Upper lobe of right lung (tissue), 1 donor: ENCODE results near the gene RELN. TPM values are rescaled to one million over a fixed set of nuclear protein-coding genes. Genes with fewer than 3 reads are reported as not detected.

Experiments
- ATAC-seq: fragments of 200-7000 bp; cut with Tn5 transposase; one replicate; pipeline ENCODE4 v1.9.1; 2020; ENCODE audit warnings: mild to moderate bottlenecking, moderate library complexity
- DNase-seq: peaks from one replicate; pipeline ENCODE4 v3.0.0-alpha.2; 2020
- H3K27ac ChIP-seq: fragments of 200-600 bp; one replicate; pipeline ENCODE4 v1.8.0; 2022
- H3K27me3 ChIP-seq: fragments of 200-600 bp; one replicate; pipeline ENCODE4 v1.8.0; 2022; ENCODE audit warnings: mild to moderate bottlenecking
- H3K36me3 ChIP-seq: fragments of 200-600 bp; one replicate; pipeline ENCODE4 v1.8.0; 2022
- H3K4me1 ChIP-seq: fragments of 200-600 bp; one replicate; pipeline ENCODE4 v1.8.0; 2022
- H3K4me3 ChIP-seq: fragments of 200-600 bp; one replicate; pipeline ENCODE4 v1.8.0; 2022; ENCODE audit warnings: mild to moderate bottlenecking
- H3K9me3 ChIP-seq: fragments of 200-600 bp; one replicate; pipeline ENCODE4 v1.8.0; 2022
- CTCF ChIP-seq: fragments of 200-600 bp; IDR thresholded peaks from one replicate; pipeline ENCODE4 v1.8.0; 2022; ENCODE audit warnings: antibody characterized with exemption
- intact Hi-C: fragments of 100-400 bp; cut with DNase I; formaldehyde crosslinking; loops from one replicate; pipeline ENCODE4 v1.11.0; 2022
- total RNA-seq: library from RNA; stranded (reverse); fragmentation: NEBNext Ultra II Directional; extraction: Animal tissue kit (Norgen Biotek cat#: 25700); gene quantifications from one replicate; pipeline ENCODE4 v1.2.1, GENCODE V29; 2021
- donor health status: DM: no; HTN: yes; CAD: no; lungs with severe emphysema.

Gene RELN
- total RNA-seq, 1 donor from 2014 or later: 5.6 TPM

DNA sequence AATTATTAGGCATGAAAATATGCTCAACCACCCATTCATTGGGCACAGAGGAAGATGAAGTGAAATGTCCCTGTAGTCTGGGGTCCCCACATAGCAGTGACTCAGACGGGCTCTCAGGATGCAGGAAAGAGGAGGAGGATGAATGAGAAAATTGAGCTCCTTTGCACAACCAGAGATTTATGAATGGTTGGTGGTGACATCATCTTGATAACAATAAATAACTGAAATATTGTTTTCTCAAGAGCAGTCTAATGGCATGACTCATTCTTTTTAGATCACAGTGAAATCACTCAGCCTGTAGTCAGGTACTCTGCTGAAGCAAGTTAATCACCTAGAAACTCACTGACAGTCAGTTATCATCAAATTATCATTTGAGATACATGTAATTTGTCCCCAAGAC lies 254.1 kb downstream of the RELN start:
- Histone ChIP-seq H3K9me3 (no peaks in the 10 kb centered on the region), H3K27ac (no peak overlapping the region), H3K27me3 (no peaks in the 10 kb centered on the region), H3K36me3 (no peaks in the 10 kb centered on the region), H3K4me1 (no peaks in the 10 kb centered on the region), H3K4me3 (no peak overlapping the region)
- TF ChIP-seq CTCF: no peak
- ATAC-seq (no peak), DNase-seq (no peak)
- intact Hi-C loops: no loop called here

DNA sequence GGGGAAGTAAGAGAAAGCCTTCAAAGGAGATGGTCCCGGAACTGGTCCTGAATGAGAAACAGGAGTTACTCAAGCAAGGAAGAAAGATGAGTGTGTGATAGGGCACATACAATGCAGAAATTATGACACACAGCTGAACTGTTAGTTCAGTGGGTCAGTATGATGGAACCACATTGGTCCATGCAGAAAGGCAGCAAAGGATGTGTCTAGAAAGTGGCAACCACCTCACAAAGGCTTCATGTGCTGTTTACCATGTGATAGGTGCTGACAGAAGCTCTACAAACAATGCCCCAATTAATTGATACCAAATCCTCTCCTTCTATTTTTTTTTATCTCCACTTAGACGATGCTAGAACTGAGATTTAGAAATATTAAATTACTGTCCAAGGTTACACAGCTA lies 258.3 kb downstream of the RELN start:
- H3K9me3 ChIP-seq: no peaks in the 10 kb centered on the region
- DNase-seq (no peak), ATAC-seq (no peak)
- no peaks in the 10 kb centered on the region for H3K4me1 ChIP-seq
- no peak overlapping the region for H3K4me3 ChIP-seq
- intact Hi-C loops: no loop called here
- H3K27ac ChIP-seq: no peak overlapping the region
- H3K36me3 ChIP-seq: no peaks in the 10 kb centered on the region
- TF ChIP-seq CTCF: no peak
- no peaks in the 10 kb centered on the region for H3K27me3 ChIP-seq

DNA sequence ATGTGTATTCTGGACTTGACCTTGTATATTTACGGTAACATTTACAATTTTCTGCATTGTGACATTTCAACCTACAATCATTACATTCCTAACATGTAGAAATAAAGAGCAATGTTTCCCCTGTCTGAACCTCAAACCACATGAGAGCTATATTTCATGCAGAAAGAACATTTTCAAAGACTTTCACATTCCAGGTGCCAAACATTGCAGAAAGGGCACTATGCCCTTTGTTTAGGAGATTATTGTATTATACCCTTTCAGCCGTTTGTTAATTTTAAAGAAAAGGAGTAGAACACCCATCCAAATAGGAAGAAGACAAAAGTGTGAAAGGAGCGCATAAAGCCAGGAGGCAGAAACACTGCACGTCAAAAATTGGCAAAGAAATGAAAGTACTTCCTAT lies 260.4 kb downstream of the RELN start:
- H3K36me3 ChIP-seq: no peaks in the 10 kb centered on the region
- H3K4me3 ChIP-seq: no peak overlapping the region
- H3K9me3 ChIP-seq: no peaks in the 10 kb centered on the region
- TF ChIP-seq CTCF: no peak
- ATAC-seq (no peak), DNase-seq (no peak)
- no peaks in the 10 kb centered on the region for H3K27me3 ChIP-seq
- intact Hi-C loops: no loop called here
- no peak overlapping the region for H3K27ac ChIP-seq
- no peaks in the 10 kb centered on the region for H3K4me1 ChIP-seq

- no peaks in the 10 kb centered on the region for H3K27me3 ChIP-seq
- H3K36me3 ChIP-seq: no peaks in the 10 kb centered on the region
- no peak for TF ChIP-seq CTCF
- no peak overlapping the region for H3K4me3 ChIP-seq
- no peaks in the 10 kb centered on the region for H3K9me3 ChIP-seq
- no peaks in the 10 kb centered on the region for H3K4me1 ChIP-seq
- DNase-seq (no peak), ATAC-seq (no peak)
- intact Hi-C loops: no loop called here
- H3K27ac ChIP-seq: no peak overlapping the region
Observed at GRCh38 chr7:103727982-103728610, 261.4 kb downstream of the RELN start.

DNA sequence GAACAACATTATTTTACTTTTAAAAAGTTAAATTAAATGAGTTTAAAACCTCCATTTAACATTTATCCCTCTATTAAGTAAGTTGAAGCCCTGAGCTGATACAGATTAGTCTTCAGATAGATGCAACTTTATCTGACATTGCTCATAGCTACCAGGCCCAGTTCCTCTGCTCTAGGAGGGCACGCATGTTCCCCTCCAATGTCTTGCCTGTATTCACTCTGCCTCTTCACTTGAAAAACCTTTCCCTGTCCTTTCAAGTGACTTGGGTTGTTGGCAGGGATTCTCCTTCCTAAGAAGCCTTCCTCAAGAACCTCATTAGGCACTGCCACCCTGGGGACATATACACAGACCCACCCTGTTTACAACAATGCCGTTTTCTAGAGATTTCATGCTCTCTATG lies 270.4 kb downstream of the RELN start:
- DNase-seq: no peak
- intact Hi-C loops: no loop called here
- no peak for TF ChIP-seq CTCF
- Histone ChIP-seq H3K36me3 (no peaks in the 10 kb centered on the region), H3K4me3 (no peak overlapping the region), H3K4me1 (no peaks in the 10 kb centered on the region), H3K27me3 (no peaks in the 10 kb centered on the region), H3K9me3 (no peaks in the 10 kb centered on the region), H3K27ac (no peak overlapping the region)
- ATAC-seq: no peak

- H3K4me3 ChIP-seq: no peak overlapping the region
- H3K27me3 ChIP-seq: no peaks in the 10 kb centered on the region
- DNase-seq (no peak), ATAC-seq (no peak)
- H3K4me1 ChIP-seq: no peaks in the 10 kb centered on the region
- H3K36me3 ChIP-seq: no peaks in the 10 kb centered on the region
- no peak for TF ChIP-seq CTCF
- intact Hi-C loops: no loop called here
- H3K9me3 ChIP-seq: no peaks in the 10 kb centered on the region
- no peak overlapping the region for H3K27ac ChIP-seq
Observed at GRCh38 chr7:103718482-103719061, 270.9 kb downstream of the RELN start.
